Measurements from ENCODE around the gene OR52I1. TPM values are rescaled to one million over a fixed set of nuclear protein-coding genes. Genes with fewer than 3 reads are reported as not detected.
A peak's percentile ranks its signal among the peaks of the same experiment; 100 is the strongest.

Gene OR52I1
- total RNA-seq, 8 experiments from 2014 or later = 0.16 to 0.94 (median 0.40) TPM

DNA sequence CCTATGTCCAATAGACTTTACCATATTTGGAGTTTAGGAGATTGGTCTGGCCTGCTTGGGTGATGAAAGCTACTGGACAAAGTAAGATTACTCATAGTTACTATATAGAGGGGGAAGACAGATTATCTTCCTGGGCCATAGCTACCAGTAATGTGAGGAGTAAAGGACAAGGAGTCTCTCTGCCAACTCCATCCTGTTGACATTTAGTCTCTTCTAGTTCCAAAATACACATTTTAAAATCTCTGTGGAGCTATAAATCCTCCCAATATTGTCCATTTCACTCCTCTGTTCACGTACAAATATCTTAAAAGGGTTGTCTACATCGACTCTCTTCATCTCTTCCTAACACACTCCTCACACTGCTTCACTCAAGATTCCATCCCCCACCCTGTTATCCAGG, 42.3 kb downstream of the OR52I1 start:
- no peak for ATAC-seq (replicated peaks in 6 of 8)
- 21 to 94% (median 60%) methylated on average over 1 to 2 of the region's 2 CpGs for WGBS, 10 experiments
- in situ Hi-C loops (cut with MboI; ENCODE audit: low pct_unique_long_range_greater_than_20kb in 2 of 9, low sequenced_read_pairs in 9 of 9, unreplicated experiment in 9 of 9) = loop anchor here in 5 of 9 experiments (5.0 to 25.0 kb wide), 7 partner anchors 186 to 1701 kb away; partner anchors contain the start of genes OR51F2 (in 3 of the 5), OR51L1 (in 1 of the 5) and OR52N2 (in 1 of the 5)

DNA sequence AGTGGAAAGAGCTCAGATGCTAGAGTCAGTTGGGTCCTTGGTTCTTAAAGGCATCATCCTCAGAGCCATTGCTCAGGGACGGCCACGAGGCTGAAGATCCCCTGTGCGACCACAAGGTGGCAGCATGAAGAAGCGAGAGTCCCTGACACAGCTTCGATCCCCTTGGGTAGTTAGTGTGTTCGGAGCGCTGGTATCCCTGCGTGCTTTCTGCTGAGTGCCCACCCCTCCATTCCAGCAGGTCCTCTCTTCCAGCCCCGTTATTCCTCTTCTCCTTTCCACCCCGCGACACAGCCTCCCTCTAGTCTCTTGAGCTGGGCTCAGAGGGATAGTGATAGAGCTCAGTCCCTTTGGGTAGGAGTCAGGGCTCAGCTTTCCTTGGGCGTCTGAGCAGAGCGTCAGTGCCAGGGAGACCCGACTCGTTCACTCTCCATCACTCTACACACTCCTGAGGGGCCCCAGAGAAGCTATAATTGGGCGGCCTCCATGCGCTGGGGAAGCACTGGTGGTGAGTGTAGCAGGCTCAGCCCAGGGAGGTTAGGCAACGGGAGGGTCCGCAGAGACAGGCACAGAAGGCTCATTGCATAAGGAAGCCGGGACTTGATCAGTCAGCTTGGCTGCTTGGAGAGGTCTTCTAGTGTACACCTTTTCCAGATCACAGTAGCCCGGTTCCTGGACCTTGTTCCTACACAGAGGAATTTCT, 43.3 kb downstream of the OR52I1 start, which contains the start of gene OR51D1:
Gene OR51D1, plus strand, starts transcription at position 516 of the 700 bp plus-strand sequence. CDS start 2,314 bp downstream, outside the sequence.
- H3K4me1 ChIP-seq (replicated peaks in 1 of 2) = no peaks in the 10 kb centered on the region
- in situ Hi-C loops (cut with MboI; ENCODE audit: low pct_unique_long_range_greater_than_20kb in 2 of 9, low sequenced_read_pairs in 9 of 9, unreplicated experiment in 9 of 9) = loop anchor here in 5 of 9 experiments (5.0 to 25.0 kb wide), 7 partner anchors 185 to 1700 kb away; partner anchors contain the start of genes OR51F2 (in 3 of the 5), OR51L1 (in 1 of the 5) and OR52N2 (in 1 of the 5)
- H3K27ac ChIP-seq = no peak within 1 kb of the TSS
- no peak within 1 kb of the TSS for H3K4me3 ChIP-seq
- WGBS, 10 experiments = 2 to 92% (median 37%) methylated on average over 2 to 13 of the region's 21 CpGs; no CpG with 5 or more reads in 1 of the 10 experiments
- ATAC-seq (replicated peaks in 6 of 8) = peak; percentile 83 to 100 (median 91)

More for the DNA sequence above, 42.3 kb downstream of the OR52I1 start:
- Histone ChIP-seq H3K27ac (no peak overlapping the region), H3K4me1 (replicated peaks in 1 of 2) (no peaks in the 10 kb centered on the region), H3K4me3 (no peak overlapping the region)

DNA sequence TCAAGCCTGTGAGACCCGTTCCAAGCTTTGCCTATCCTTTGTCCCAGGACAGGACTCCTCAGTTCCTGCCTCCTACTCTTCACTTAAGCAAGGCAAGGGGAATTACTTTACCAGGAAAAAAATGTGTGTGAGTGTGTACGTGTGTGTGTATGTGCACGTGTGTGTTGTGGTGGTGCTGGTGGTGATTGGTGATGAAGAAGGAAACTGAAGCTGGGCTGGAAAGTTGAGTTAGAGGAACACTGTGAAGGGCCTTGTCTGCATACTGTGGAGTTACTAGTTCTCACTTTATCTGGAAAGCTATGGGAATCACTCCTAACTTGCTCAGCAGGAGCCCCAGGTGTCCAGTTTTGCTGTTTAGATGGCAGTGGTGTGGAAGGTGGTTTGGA, 43.8 kb downstream of the OR52I1 start:
- Histone ChIP-seq H3K4me3 (no peak overlapping the region), H3K27ac (no peak overlapping the region), H3K4me1 (replicated peaks in 1 of 2) (no peaks in the 10 kb centered on the region)
- WGBS, 10 experiments = 20 to 100% (median 74%) methylated on average over 1 to 2 of the region's 3 CpGs; no CpG with 5 or more reads in 4 of the 10 experiments
- no peak for ATAC-seq (replicated peaks in 6 of 8)
- in situ Hi-C loops (cut with MboI; ENCODE audit: low pct_unique_long_range_greater_than_20kb in 2 of 9, low sequenced_read_pairs in 9 of 9, unreplicated experiment in 9 of 9) = loop anchor here in 5 of 9 experiments (5.0 to 25.0 kb wide), 7 partner anchors 185 to 1700 kb away; partner anchors contain the start of genes OR51F2 (in 3 of the 5), OR51L1 (in 1 of the 5) and OR52N2 (in 1 of the 5)

DNA sequence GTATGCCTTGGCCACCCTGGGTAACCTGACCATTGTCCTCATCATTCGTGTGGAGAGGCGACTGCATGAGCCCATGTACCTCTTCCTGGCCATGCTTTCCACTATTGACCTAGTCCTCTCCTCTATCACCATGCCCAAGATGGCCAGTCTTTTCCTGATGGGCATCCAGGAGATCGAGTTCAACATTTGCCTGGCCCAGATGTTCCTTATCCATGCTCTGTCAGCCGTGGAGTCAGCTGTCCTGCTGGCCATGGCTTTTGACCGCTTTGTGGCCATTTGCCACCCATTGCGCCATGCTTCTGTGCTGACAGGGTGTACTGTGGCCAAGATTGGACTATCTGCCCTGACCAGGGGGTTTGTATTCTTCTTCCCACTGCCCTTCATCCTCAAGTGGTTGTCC, 46.1 kb downstream of the OR52I1 start:
- H3K27ac ChIP-seq = no peak overlapping the region
- H3K4me1 ChIP-seq (replicated peaks in 1 of 2) = no peaks in the 10 kb centered on the region
- no peak overlapping the region for H3K4me3 ChIP-seq
- ATAC-seq (replicated peaks in 6 of 8) = no peak
- WGBS, 10 experiments = 65 to 84% (median 80%) methylated on average over 1 to 5 of the region's 6 CpGs; no CpG with 5 or more reads in 3 of the 10 experiments
- in situ Hi-C loops (cut with MboI; ENCODE audit: low pct_unique_long_range_greater_than_20kb in 2 of 9, low sequenced_read_pairs in 9 of 9, unreplicated experiment in 9 of 9) = loop anchor here in 5 of 9 experiments (5.0 to 25.0 kb wide), 7 partner anchors 182 to 1697 kb away; partner anchors contain the start of genes OR51F2 (in 3 of the 5), OR51L1 (in 1 of the 5) and OR52N2 (in 1 of the 5)

- ATAC-seq (replicated peaks in 6 of 8) = peak in 1 of 8 experiments; percentile 48
- in situ Hi-C loops (cut with MboI; ENCODE audit: low pct_unique_long_range_greater_than_20kb in 2 of 9, low sequenced_read_pairs in 9 of 9, unreplicated experiment in 9 of 9) = loop anchor here in 5 of 9 experiments (10.0 to 25.0 kb wide), 5 partner anchors 346 to 1696 kb away; partner anchors contain the start of genes OR51L1 (in 1 of the 5) and OR52N2 (in 1 of the 5)
- Histone ChIP-seq H3K4me3 (no peak overlapping the region), H3K4me1 (replicated peaks in 1 of 2) (no peaks in the 10 kb centered on the region), H3K27ac (no peak overlapping the region)
- 0 to 87% (median 50%) methylated on average over 1 to 5 of the region's 7 CpGs; no CpG with 5 or more reads in 3 of the 10 experiments for WGBS, 10 experiments
Observed at GRCh38 chr11:4641501-4641900, 47.7 kb downstream of the OR52I1 start.

- WGBS, 10 experiments = 19 to 86% (median 59%) methylated on average over 3 to 7 of the region's 7 CpGs; no CpG with 5 or more reads in 4 of the 10 experiments
- no peak for ATAC-seq (replicated peaks in 6 of 8)
- Histone ChIP-seq H3K27ac (no peak overlapping the region), H3K4me3 (no peak overlapping the region), H3K4me1 (replicated peaks in 1 of 2) (no peaks in the 10 kb centered on the region)
- in situ Hi-C loops (cut with MboI; ENCODE audit: low pct_unique_long_range_greater_than_20kb in 2 of 9, low sequenced_read_pairs in 9 of 9, unreplicated experiment in 9 of 9) = loop anchor here in 5 of 9 experiments (10.0 to 25.0 kb wide), 5 partner anchors 345 to 1695 kb away; partner anchors contain the start of genes OR51L1 (in 1 of the 5) and OR52N2 (in 1 of the 5)
Observed at GRCh38 chr11:4642043-4642442, 48.2 kb downstream of the OR52I1 start.

DNA sequence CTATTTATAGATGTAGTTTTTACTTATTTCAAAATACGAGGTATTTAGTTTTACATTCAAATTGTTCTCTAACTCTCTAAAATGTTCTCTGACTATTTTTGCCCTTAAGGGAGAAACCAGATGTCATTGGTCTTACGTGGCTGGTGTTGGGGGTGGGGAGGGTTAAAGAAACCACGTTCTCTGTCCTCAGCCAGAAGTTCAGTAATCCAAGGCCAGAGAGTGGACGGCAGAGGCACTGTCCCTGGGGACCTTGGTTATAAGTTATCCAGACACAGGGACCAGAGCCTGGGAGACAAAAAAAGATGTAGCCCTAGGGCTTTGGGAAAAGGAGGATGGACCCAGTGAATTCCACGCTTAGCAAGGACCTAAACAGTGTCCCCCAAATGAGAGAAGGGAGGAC, 49.2 kb downstream of the OR52I1 start:
- Histone ChIP-seq H3K27ac (no peak overlapping the region), H3K4me3 (no peak overlapping the region), H3K4me1 (replicated peaks in 1 of 2) (no peaks in the 10 kb centered on the region)
- peak in 3 of 8 experiments; percentile 44 to 54 (median 44) for ATAC-seq (replicated peaks in 6 of 8)
- in situ Hi-C loops (cut with MboI; ENCODE audit: low pct_unique_long_range_greater_than_20kb in 2 of 9, low sequenced_read_pairs in 9 of 9, unreplicated experiment in 9 of 9) = loop anchor here in 5 of 9 experiments (10.0 to 25.0 kb wide), 5 partner anchors 344 to 1694 kb away; partner anchors contain the start of genes OR51L1 (in 1 of the 5) and OR52N2 (in 1 of the 5)
- 13 to 72% (median 37%) methylated on average over 1 to 5 of the region's 5 CpGs for WGBS, 10 experiments

DNA sequence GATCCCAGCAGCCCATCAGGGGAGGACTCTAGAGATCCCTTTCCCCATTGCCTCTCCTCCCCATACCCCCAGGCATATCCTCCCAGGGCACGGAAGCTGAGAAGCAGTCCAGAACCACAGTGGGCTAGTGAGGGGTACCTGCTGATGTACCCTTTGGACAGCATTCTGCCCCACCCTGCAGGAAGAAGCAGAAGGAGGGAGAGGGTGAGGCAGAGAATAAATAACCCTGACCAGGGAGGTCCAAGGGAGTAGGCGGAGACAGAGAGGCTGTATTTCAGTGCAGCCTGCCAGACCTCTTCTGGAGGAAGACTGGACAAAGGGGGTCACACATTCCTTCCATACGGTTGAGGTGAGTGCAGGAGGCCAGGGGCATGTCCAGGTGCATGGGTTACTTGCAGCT, 49.8 kb downstream of the OR52I1 start, which contains the start of gene OR51E1:
Gene OR51E1, plus strand, starts transcription at position 301 of the 400 bp plus-strand sequence. CDS start 8,545 bp downstream, outside the sequence.
- in situ Hi-C loops (cut with MboI; ENCODE audit: low pct_unique_long_range_greater_than_20kb in 2 of 9, low sequenced_read_pairs in 9 of 9, unreplicated experiment in 9 of 9) = loop anchor here in 5 of 9 experiments (10.0 to 25.0 kb wide), 5 partner anchors 344 to 1694 kb away; partner anchors contain the start of genes OR51L1 (in 1 of the 5) and OR52N2 (in 1 of the 5)

GRCh38 chr11:4644233-4644632, 50.4 kb downstream of the OR52I1 start:
- 93 to 100% (median 100%) methylated on average over 1 to 2 of the region's 4 CpGs; no CpG with 5 or more reads in 4 of the 10 experiments for WGBS, 10 experiments
- H3K4me3 ChIP-seq = no peak overlapping the region
- in situ Hi-C loops (cut with MboI; ENCODE audit: low pct_unique_long_range_greater_than_20kb in 2 of 9, low sequenced_read_pairs in 9 of 9, unreplicated experiment in 9 of 9) = loop anchor here in 5 of 9 experiments (10.0 to 25.0 kb wide), 5 partner anchors 343 to 1693 kb away; partner anchors contain the start of genes OR51L1 (in 1 of the 5) and OR52N2 (in 1 of the 5)

More for the DNA sequence above, 49.8 kb downstream of the OR52I1 start, which contains the start of gene OR51E1:
- no peak for ATAC-seq (replicated peaks in 6 of 8)
- no peaks in the 10 kb centered on the region for H3K4me1 ChIP-seq (replicated peaks in 1 of 2)
- no peak within 1 kb of the TSS for H3K27ac ChIP-seq
- no peak within 1 kb of the TSS for H3K4me3 ChIP-seq
- 15 to 81% (median 20%) methylated on average over 1 to 2 of the region's 3 CpGs; no CpG with 5 or more reads in 7 of the 10 experiments for WGBS, 10 experiments

More at GRCh38 chr11:4644233-4644632, 50.4 kb downstream of the OR52I1 start:
- no peak overlapping the region for H3K27ac ChIP-seq
- H3K4me1 ChIP-seq (replicated peaks in 1 of 2) = no peaks in the 10 kb centered on the region
- no peak for ATAC-seq (replicated peaks in 6 of 8)

Other genes starting within 250 kb of the OR52I1 start
- under 1 TPM in 1 of 8 experiments, not detected in 7; 0.62 TPM for gene OR52B4, start 225.7 kb upstream of the OR52I1 start, total RNA-seq
- gene TRIM21, start 200.3 kb upstream of the OR52I1 start, total RNA-seq = 10 to 100 TPM in 4 of 8 experiments, 1 to 10 TPM in 4; 1.8 to 41.9 (median 7.4) TPM
- 1 to 10 TPM in 1 of 8 experiments, under 1 TPM in 3, not detected in 4; 0.17 to 1.1 (median 0.57) TPM for gene OR52K2, start 144.7 kb upstream of the OR52I1 start, total RNA-seq
- 1 to 10 TPM in 1 of 8 experiments, under 1 TPM in 5, not detected in 2; 0.08 to 1.6 (median 0.19) TPM for gene OR52K1, start 111.4 kb upstream of the OR52I1 start, total RNA-seq
- gene OR52M1, start 48.8 kb upstream of the OR52I1 start, total RNA-seq = under 1 TPM in 3 of 8 experiments, not detected in 5; 0.36 to 0.66 (median 0.52) TPM
- gene OR52I2, start 12.3 kb upstream of the OR52I1 start, total RNA-seq = under 1 TPM; 0.05 to 0.52 (median 0.14) TPM
- 10 to 100 TPM in 4 of 8 experiments, 1 to 10 TPM in 4; 7.9 to 16.6 (median 10.1) TPM for gene TRIM68, start 14.2 kb downstream of the OR52I1 start, total RNA-seq
- under 1 TPM in 5 of 8 experiments, not detected in 3; 0.05 to 0.52 (median 0.13) TPM for gene OR51D1, start 43.4 kb downstream of the OR52I1 start, total RNA-seq
- gene OR51E1, start 49.9 kb downstream of the OR52I1 start, total RNA-seq = under 1 TPM in 4 of 8 experiments, not detected in 4; 0.05 to 0.19 (median 0.13) TPM
- gene OR51E2, start 103.8 kb downstream of the OR52I1 start, total RNA-seq = 10 to 100 TPM in 1 of 8 experiments, 1 to 10 TPM in 2, under 1 TPM in 2, not detected in 3; 0.36 to 25.3 (median 1.3) TPM
- gene MMP26, start 110.7 kb downstream of the OR52I1 start, total RNA-seq = under 1 TPM in 1 of 8 experiments, not detected in 7; 0.38 TPM
- gene OR51F1, start 175.9 kb downstream of the OR52I1 start, total RNA-seq = 1 to 10 TPM in 2 of 8 experiments, under 1 TPM in 1, not detected in 5; 0.61 to 1.7 (median 1.1) TPM
- 1 to 10 TPM in 1 of 8 experiments, under 1 TPM in 3, not detected in 4; 0.23 to 1.5 (median 0.73) TPM for gene OR52R1, start 210.3 kb downstream of the OR52I1 start, total RNA-seq
- 1 to 10 TPM in 3 of 8 experiments, under 1 TPM in 2, not detected in 3; 0.21 to 2.2 (median 1.2) TPM for gene OR51F2, start 227.3 kb downstream of the OR52I1 start, total RNA-seq